Activated CD8-positive, alpha-beta memory T cell treated with anti-CD3 and anti-CD28 coated beads, Interleukin-2, amount 50 U/mL, for 48 hours (primary cell): ENCODE results near the gene ARSK.
A peak's percentile ranks its signal among the peaks of the same experiment; 100 is the strongest.
"Not testable (repeated sequence)": the region's sequence is repeated elsewhere in the genome, so short reads cannot be mapped to it uniquely, and the experiment has no call there.

Source experiments
- DNase-seq: peaks from one replicate; pipeline ENCODE4 v3.0.0-alpha.2; 2020

Gene ARSK

GRCh38 chr5:95623706-95624105, 68.8 kb downstream of the ARSK start:
- DNase-seq = no peak

GRCh38 chr5:95624368-95624767, 69.5 kb downstream of the ARSK start:
- DNase-seq = no peak

GRCh38 chr5:95626701-95627100, 71.8 kb downstream of the ARSK start:
- no peak for DNase-seq

GRCh38 chr5:95627971-95628810, 73.3 kb downstream of the ARSK start:
- no peak for DNase-seq

- no peak for DNase-seq
Measured at GRCh38 chr5:95628933-95629332, 74.0 kb downstream of the ARSK start.

GRCh38 chr5:95630394-95630917, 75.6 kb downstream of the ARSK start:
- no peak for DNase-seq

GRCh38 chr5:95631255-95631958, 76.5 kb downstream of the ARSK start:
- no peak for DNase-seq

GRCh38 chr5:95631991-95632675, 77.2 kb downstream of the ARSK start:
- peak; percentile 78 for DNase-seq

- not testable (repeated sequence) for DNase-seq
Measured at GRCh38 chr5:95632942-95633341, 78.0 kb downstream of the ARSK start.

- DNase-seq = no peak
Measured at GRCh38 chr5:95633671-95634070, 78.8 kb downstream of the ARSK start.

GRCh38 chr5:95634081-95634480, 79.2 kb downstream of the ARSK start:
- no peak for DNase-seq

- no peak for DNase-seq
Measured at GRCh38 chr5:95638632-95639031, 83.7 kb downstream of the ARSK start.

- no peak for DNase-seq
Measured at GRCh38 chr5:95641741-95642220, 86.9 kb downstream of the ARSK start.

GRCh38 chr5:95643152-95643551, 88.3 kb downstream of the ARSK start:
- no peak for DNase-seq

- DNase-seq = no peak
Measured at GRCh38 chr5:95644351-95645042, 89.6 kb downstream of the ARSK start.

- not testable (repeated sequence) for DNase-seq
Measured at GRCh38 chr5:95646226-95646568, 91.3 kb downstream of the ARSK start.

- peak; percentile 98 for DNase-seq
Measured at GRCh38 chr5:95646569-95647431, 91.9 kb downstream of the ARSK start, which contains the start of gene RFESD. TSS of gene RFESD (plus strand) at chr5:95646777. CDS start at chr5:95652272, 5,495 bp downstream.

- no peak for DNase-seq
Measured at GRCh38 chr5:95647886-95648860, 93.3 kb downstream of the ARSK start.

- no peak for DNase-seq
Measured at GRCh38 chr5:95649274-95649673, 94.4 kb downstream of the ARSK start.
